SH-SY5Y (cell line): ENCODE measurements around the gene CATSPER4.

Experiments
- GATA2 ChIP-seq: IDR thresholded peaks from 2 replicates; pipeline ENCODE4 v1.6.1; 2011; ENCODE audit warnings: mild to moderate bottlenecking, low read depth, low read length
- GATA3 ChIP-seq: IDR thresholded peaks from 2 replicates; pipeline ENCODE4 v1.6.1; 2011; ENCODE audit warnings: low read depth, mild to moderate bottlenecking, low read length, moderate library complexity

DNA sequence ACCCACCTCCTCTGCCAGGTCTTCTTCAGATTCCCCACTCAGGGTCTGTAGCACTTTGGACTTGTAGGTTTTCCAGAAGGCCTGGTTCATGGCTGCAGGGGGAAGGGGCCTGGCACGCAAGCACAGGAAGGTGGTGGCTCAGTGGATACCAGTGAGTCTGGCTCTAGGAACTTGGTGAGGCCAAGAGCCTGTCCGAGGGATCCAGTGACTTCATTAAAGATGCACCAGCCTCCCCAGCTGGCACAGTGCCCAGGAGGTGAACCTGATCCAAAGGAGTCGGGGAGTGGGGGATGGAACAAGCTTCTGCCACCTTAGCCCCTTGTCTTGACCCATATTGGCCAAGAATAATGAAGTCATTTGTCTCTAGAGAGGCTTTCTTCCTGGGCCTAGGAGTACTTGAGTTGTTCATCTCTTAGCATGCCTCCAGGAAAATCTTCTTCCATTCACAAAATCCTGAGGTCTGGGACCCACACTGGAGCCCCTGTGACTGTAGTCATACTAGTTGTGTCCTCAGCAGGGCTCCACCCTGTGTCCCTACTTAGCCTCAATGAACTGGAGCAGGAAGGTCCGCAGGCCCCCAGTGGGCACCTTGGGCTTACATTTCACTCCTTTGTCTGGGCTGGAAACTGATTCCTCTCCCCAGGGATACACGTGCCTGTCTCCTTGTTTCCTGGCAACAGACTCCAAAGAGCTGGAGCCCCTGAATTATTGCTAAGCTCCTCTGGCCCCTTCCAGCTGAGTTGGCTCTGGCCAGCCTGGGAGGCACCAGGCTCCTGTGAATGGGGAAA lies 21.8 kb upstream of the CATSPER4 start, which contains the start of gene C1orf232:
- TF ChIP-seq GATA2 (no peak), GATA3 (no peak)
